Activated naive CD4-positive, alpha-beta T cell treated with anti-CD3 and anti-CD28 coated beads for 36 hours (primary cell): Measurements from ENCODE around the gene TPGS1. TPM values are rescaled to one million over a fixed set of nuclear protein-coding genes. Genes with fewer than 3 reads are reported as not detected.

Source experiments
- CTCF ChIA-PET: fragments of 350-600 bp; sonication (Branson Sonifier 250); formaldehyde crosslinking; loops from one replicate; lab custom pipeline; 2021; ENCODE audit warnings: antibody characterized with exemption; lab: Charles Lee
- DNase-seq: peaks from one replicate; pipeline ENCODE4 v3.0.0-alpha.2; 2020
- H3K27ac Mint-ChIP-seq: one replicate; pipeline ENCODE4 v1.8.0; 2021; ENCODE audit warnings: mild to moderate bottlenecking, mixed read lengths
- H3K27me3 Mint-ChIP-seq: one replicate; pipeline ENCODE4 v1.8.0; 2021; ENCODE audit warnings: low read depth, mixed read lengths
- H3K36me3 Mint-ChIP-seq: one replicate; pipeline ENCODE4 v1.8.0; 2021; ENCODE audit warnings: low read depth, mixed read lengths
- H3K4me1 Mint-ChIP-seq: one replicate; pipeline ENCODE4 v1.8.0; 2021; ENCODE audit warnings: low read depth, mixed read lengths
- H3K4me3 Mint-ChIP-seq: one replicate; pipeline ENCODE4 v1.8.0; 2021; ENCODE audit warnings: mild to moderate bottlenecking, moderate library complexity, mixed read lengths
- H3K9me3 Mint-ChIP-seq: one replicate; pipeline ENCODE4 v1.8.0; 2021; ENCODE audit warnings: mixed read lengths
- intact Hi-C: fragments of 100-400 bp; cut with micrococcal nuclease; formaldehyde crosslinking; loops from one replicate; pipeline ENCODE4 v1.15.1; 2023
- total RNA-seq, 2 experiments: library from RNA; stranded (reverse); gene quantifications; one replicate each; pipeline ENCODE4 v1.2.3, GENCODE V29; 2021

TPGS1 gene
- total RNA-seq, 2 experiments from 2014 or later, result 4.2 to 5.1 TPM

GRCh38 chr19:567296-567900 lies 60.1 kb downstream of the TPGS1 start:
- H3K9me3 Mint-ChIP-seq, result no peaks in the 10 kb centered on the region
- no peak for DNase-seq
- H3K27ac Mint-ChIP-seq, result no peak overlapping the region

More at GRCh38 chr19:567296-567900, 60.1 kb downstream of the TPGS1 start:
- Mint-ChIP-seq H3K27me3 (no peaks in the 10 kb centered on the region), H3K4me3 (no peak overlapping the region), H3K36me3 (peaks cover 3% of the 10 kb centered on the region), H3K4me1 (peaks cover 11% of the 10 kb centered on the region)
- CTCF ChIA-PET, result no interaction called here
- intact Hi-C loops, result no loop called here

Other genes starting within 250 kb of the TPGS1 start
- under 1 TPM; 0.25 to 0.41 TPM for gene PLPP2, start 216.1 kb upstream of the TPGS1 start, total RNA-seq
- gene MIER2, start 162.7 kb upstream of the TPGS1 start, total RNA-seq, result 10 to 100 TPM; 19.4 to 20.4 TPM
- under 1 TPM; 0.10 to 0.12 TPM for gene C2CD4C, start 98.3 kb upstream of the TPGS1 start, total RNA-seq
- gene SHC2, start 46.5 kb upstream of the TPGS1 start, total RNA-seq, result not detected
- gene MADCAM1, start 11.0 kb upstream of the TPGS1 start, total RNA-seq, result under 1 TPM; 0.24 to 0.37 TPM
- gene CDC34, start 24.3 kb downstream of the TPGS1 start, total RNA-seq, result 10 to 100 TPM; 42.1 to 42.5 TPM
- 10 to 100 TPM; 20.7 TPM for gene GZMM, start 36.6 kb downstream of the TPGS1 start, total RNA-seq
- 100 to 1,000 TPM; 160 to 161 TPM for gene BSG, start 65.1 kb downstream of the TPGS1 start, total RNA-seq
- under 1 TPM; 0.41 to 0.49 TPM for gene HCN2, start 82.4 kb downstream of the TPGS1 start, total RNA-seq
- gene POLRMT, start 126.0 kb downstream of the TPGS1 start, total RNA-seq, result 10 to 100 TPM; 63.8 to 65.6 TPM
- gene FGF22, start 132.4 kb downstream of the TPGS1 start, total RNA-seq, result not detected
- gene RNF126, start 155.7 kb downstream of the TPGS1 start, total RNA-seq, result 100 to 1,000 TPM in 1 of 2 experiments, 10 to 100 TPM in 1; 99.5 to 108 TPM
- 1 to 10 TPM; 9.3 to 9.8 TPM for gene FSTL3, start 168.9 kb downstream of the TPGS1 start, total RNA-seq
- gene PRSS57, start 188.0 kb downstream of the TPGS1 start, total RNA-seq, result not detected
- 1 to 10 TPM in 1 of 2 experiments, under 1 TPM in 1; 0.84 to 1.0 TPM for gene PALM, start 201.4 kb downstream of the TPGS1 start, total RNA-seq
- gene MISP, start 243.6 kb downstream of the TPGS1 start, total RNA-seq, result not detected